Ovary (tissue), 9 donors: ENCODE measurements around the gene RCN1. TPM values are rescaled to one million over a fixed set of nuclear protein-coding genes. Genes with fewer than 3 reads are reported as not detected.
"Not testable (repeated sequence)": the region's sequence is repeated elsewhere in the genome, so short reads cannot be mapped to it uniquely, and the experiment has no call there.

ENCODE experiments used
- DNase-seq, 5 donors: peaks; one replicate each; pipeline ENCODE4 v3.0.0-alpha.2; 2019 to 2020
- H3K27ac ChIP-seq, 2 donors: fragments of 200-600 bp; one replicate each; pipeline versions ENCODE4 v1.5.1 to v1.8.0; 2019 to 2022
- H3K27me3 ChIP-seq: fragments of 200-600 bp; one replicate; pipeline ENCODE4 v1.8.0; 2022
- H3K36me3 ChIP-seq: fragments of 200-600 bp; sonication (generic); one replicate; pipeline ENCODE4 v1.5.1; 2019
- H3K4me1 ChIP-seq: one replicate; pipeline ENCODE4 v1.8.1; 2013; ENCODE audit warnings: mild to moderate bottlenecking, moderate library complexity; ENCODE audit not compliant: insufficient read depth
- H3K4me3 ChIP-seq: fragments of 200-600 bp; sonication (generic); one replicate; pipeline ENCODE4 v1.5.1; 2017
- H3K9me3 ChIP-seq, 2 donors: fragments of 200-600 bp in 1 of 2; sonication (generic) in 1 of 2; one replicate each; pipeline versions ENCODE4 v1.5.1 to v1.8.1; 2013 to 2019; ENCODE audit warnings: mild to moderate bottlenecking in 1 of 2, moderate library complexity in 1 of 2
- EP300 ChIP-seq: sonication (generic); formaldehyde crosslinking; IDR thresholded peaks from one replicate; pipeline ENCODE4 v1.6.1; 2017; ENCODE audit warnings: antibody characterized with exemption
- POLR2A ChIP-seq: fragments of 450-650 bp; IDR thresholded peaks from one replicate; pipeline ENCODE4 v1.6.1; 2017; ENCODE audit warnings: antibody characterized with exemption, mild to moderate bottlenecking, moderate library complexity
- WGBS, 3 donors: extraction: QIAGEN DNeasy Blood & Tissue Kit in 1 of 3; methylation state at CpG; one replicate each; pipeline versions ENCODE4 v1.1.5 to v1.1.7; 2013 to 2017; 5-methylcytosine and 5-hydroxymethylcytosine counted together
- intact Hi-C, 4 donors: fragments of 100-400 bp; cut with DNase I; formaldehyde crosslinking; loops; one replicate each; pipeline versions ENCODE4 v1.11.0 to v1.15.1; 2022 to 2023
- polyA plus RNA-seq, 2 donors: library from polyadenylated mRNA; stranded (reverse); fragments of 200-250 nt in 1 of 2; fragments of 350-450 nt in 1 of 2; fragmentation: Illumina TruSeq in 1 of 2; extraction: RNeasy Lipid Tissue Mini Kit (QIAGEN cat#74804) in 1 of 2; gene quantifications; one replicate each; pipeline ENCODE4 v1.2.3, GENCODE V29; 2013 to 2014
- total RNA-seq, 7 donors: library from RNA; depleted of rRNA in 2 of 7; stranded (reverse); fragments of >200 nt in 2 of 7; fragmentation: NEBNext Ultra II Directional in 3 of 7; extraction: Animal tissue kit (Norgen Biotek cat#: 25700) in 3 of 7; gene quantifications; one replicate each; pipeline versions ENCODE4 v1.1.0 to v1.2.4, GENCODE V29; 2016 to 2023
- TF ChIP-seq, protein P1 (sequence below), 3 donors: fragments of 450-650 bp in 2 of 3; fragments of 200-600 bp in 1 of 3; IDR thresholded peaks; one replicate each; pipeline versions ENCODE4 v1.5.1 to v1.8.0; 2016 to 2022; ENCODE audit warnings: antibody characterized with exemption in 3 of 3, mild to moderate bottlenecking in 1 of 3
- donor health status: DM: no; HTN: no; CAD: no; lungs with moderate emphysema.
- donor health status: DM: no; HTN: no; CAD: no.
- donor health status: Bipolar disorder and iron deficiency.
- donor health status: DM: yes; HTN: yes; CAD: no.
- donor health status: DM: no; HTN: no; CAD: no.
- donor health status: DM: yes; HTN: yes; CAD: no.

Gene RCN1
- total and polyA plus RNA-seq, 9 donors = 49.7 to 221 (median 89.6) TPM

DNA sequence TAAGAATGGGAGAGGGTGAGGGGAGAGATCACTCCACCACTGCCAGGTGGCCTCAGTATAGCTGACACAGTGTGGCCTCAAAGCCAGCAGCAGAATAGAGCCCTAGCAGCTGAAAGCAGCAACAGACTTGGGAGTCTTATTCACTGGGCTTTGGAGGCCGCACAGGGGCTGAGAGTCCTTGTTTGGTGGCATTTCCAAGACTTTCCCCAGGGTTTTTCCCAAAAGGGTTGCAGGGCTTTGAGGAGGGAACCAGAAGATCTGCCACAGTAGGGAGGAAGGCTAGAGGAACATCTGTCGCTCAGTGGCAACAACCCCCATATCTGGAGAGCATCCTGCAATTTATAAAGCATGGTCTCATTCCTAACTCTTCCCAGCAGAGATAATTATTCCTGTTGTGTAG, 35.0 kb upstream of the RCN1 start:
- WGBS, 3 donors = 91 to 98% (median 95%) methylated on average over 2 of the region's 2 CpGs
- Histone ChIP-seq H3K9me3 (no peaks in the 10 kb centered on the region), H3K4me1 (no peaks in the 10 kb centered on the region), H3K36me3 (no peaks in the 10 kb centered on the region), H3K4me3 (no peak overlapping the region), H3K27ac (no peak overlapping the region), H3K27me3 (no peaks in the 10 kb centered on the region)
- no peak for DNase-seq
- no peak for TF ChIP-seq POLR2A
- TF ChIP-seq EP300 = no peak
- TF ChIP-seq, protein P1, sequence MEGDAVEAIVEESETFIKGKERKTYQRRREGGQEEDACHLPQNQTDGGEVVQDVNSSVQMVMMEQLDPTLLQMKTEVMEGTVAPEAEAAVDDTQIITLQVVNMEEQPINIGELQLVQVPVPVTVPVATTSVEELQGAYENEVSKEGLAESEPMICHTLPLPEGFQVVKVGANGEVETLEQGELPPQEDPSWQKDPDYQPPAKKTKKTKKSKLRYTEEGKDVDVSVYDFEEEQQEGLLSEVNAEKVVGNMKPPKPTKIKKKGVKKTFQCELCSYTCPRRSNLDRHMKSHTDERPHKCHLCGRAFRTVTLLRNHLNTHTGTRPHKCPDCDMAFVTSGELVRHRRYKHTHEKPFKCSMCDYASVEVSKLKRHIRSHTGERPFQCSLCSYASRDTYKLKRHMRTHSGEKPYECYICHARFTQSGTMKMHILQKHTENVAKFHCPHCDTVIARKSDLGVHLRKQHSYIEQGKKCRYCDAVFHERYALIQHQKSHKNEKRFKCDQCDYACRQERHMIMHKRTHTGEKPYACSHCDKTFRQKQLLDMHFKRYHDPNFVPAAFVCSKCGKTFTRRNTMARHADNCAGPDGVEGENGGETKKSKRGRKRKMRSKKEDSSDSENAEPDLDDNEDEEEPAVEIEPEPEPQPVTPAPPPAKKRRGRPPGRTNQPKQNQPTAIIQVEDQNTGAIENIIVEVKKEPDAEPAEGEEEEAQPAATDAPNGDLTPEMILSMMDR (IDR thresholded peaks at IDR 0.05) = no peak
- intact Hi-C loops = loop anchor here in 2 of 4 donors (10.0 kb wide), 1 partner anchor 239 kb away; no protein-coding TSS in a partner anchor

DNA sequence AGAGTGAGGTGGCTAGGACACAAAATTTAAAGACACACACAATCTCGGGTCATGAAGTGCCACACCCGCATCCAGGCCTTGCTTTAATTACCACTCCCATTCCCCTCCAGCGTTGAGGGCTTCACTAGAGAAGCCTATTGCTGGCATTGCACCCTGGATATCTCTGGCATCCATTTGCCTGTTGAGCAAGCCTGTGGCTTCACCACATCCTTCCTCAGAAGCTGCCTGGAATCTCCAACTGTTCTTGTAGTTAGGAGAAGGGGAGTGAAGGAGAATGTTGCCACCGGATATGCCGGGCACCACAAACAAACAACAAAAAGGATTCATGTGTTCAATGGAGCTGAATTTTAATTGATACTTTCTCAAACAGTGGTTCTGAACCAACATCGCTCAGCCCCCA, 34.4 kb upstream of the RCN1 start:
- Histone ChIP-seq H3K4me3 (no peak overlapping the region), H3K27ac (no peak overlapping the region), H3K4me1 (no peaks in the 10 kb centered on the region), H3K36me3 (no peaks in the 10 kb centered on the region), H3K9me3 (no peaks in the 10 kb centered on the region), H3K27me3 (no peaks in the 10 kb centered on the region)
- intact Hi-C loops = loop anchor here in 2 of 4 donors (10.0 kb wide), 1 partner anchor 238 kb away; no protein-coding TSS in a partner anchor
- WGBS, 3 donors = 85 to 89% (median 86%) methylated on average over 6 of the region's 6 CpGs
- DNase-seq = no peak
- TF ChIP-seq, protein P1 (IDR thresholded peaks at IDR 0.05) = no peak
- TF ChIP-seq POLR2A = no peak
- TF ChIP-seq EP300 = no peak

DNA sequence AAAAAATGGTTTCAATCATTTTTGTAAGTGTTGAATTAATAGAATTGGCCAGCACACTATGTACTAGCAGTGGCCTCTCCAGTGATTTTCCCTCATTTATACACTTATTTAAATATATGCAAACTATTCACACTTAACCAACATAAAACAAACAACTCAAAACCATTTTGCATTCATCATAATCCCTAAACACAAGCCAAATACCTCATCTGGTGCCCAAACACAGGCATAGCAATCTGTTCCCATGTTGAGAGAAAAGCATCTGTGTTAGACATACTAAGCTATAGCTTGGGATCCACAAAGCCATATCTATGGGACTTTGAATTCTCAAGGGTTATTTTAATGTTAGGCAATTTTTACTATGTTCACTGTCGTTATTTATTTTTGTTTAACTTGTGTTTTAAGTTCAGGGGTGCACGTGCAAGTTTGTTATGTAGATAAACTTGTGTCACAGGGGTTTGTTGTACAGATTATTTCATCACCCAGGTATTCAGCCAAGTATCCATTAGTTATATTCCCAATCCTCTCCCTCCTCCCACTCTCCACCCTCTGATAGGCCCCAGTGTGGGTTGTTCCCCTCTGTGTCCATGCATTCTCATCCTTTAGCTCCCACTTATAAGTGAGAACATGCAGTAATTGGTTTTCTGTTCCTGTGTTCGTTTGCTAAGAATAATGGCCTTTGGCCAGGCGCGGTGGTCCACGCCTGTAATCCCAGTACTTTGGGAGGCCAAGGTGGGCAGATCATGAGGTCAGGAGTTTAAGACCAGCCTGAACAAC, 31.0 kb upstream of the RCN1 start:
- Histone ChIP-seq H3K27ac (no peak overlapping the region), H3K27me3 (no peaks in the 10 kb centered on the region), H3K4me1 (no peaks in the 10 kb centered on the region), H3K9me3 (no peaks in the 10 kb centered on the region), H3K4me3 (no peak overlapping the region), H3K36me3 (no peaks in the 10 kb centered on the region)
- TF ChIP-seq EP300 = no peak
- TF ChIP-seq, protein P1 (IDR thresholded peaks at IDR 0.05) = no peak
- TF ChIP-seq POLR2A = no peak
- intact Hi-C loops = loop anchor here in 2 of 4 donors (2.0 to 10.0 kb wide), 2 partner anchors 235 to 249 kb away; no protein-coding TSS in a partner anchor
- WGBS, 3 donors = 60 to 64% (median 63%) methylated on average over 6 of the region's 6 CpGs
- no peak for DNase-seq

DNA sequence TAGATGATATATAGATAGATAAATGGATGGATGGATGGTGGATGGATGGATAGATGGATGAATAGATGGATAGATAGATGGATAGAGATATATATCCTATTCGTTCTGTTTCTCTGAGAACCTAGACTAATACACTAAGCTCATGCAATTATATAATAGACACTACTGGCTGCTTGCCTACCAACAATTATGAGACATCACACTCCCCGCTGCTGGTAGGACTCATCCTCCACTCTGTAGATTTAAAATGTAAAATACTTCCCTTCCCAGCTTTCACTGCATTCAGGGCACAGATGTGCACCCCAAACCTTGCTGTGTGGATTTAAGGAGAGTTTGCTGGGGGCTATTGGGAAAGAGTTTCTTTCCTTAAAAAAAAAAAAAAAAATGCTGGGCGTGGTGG, 28.3 kb upstream of the RCN1 start:
- no peaks in the 10 kb centered on the region for H3K4me1 ChIP-seq
- intact Hi-C loops = no loop called here
- WGBS, 3 donors = 80 to 83% (median 83%) methylated on average over 3 of the region's 3 CpGs
- no peaks in the 10 kb centered on the region for H3K27me3 ChIP-seq
- no peak for DNase-seq
- H3K9me3 ChIP-seq = no peaks in the 10 kb centered on the region
- TF ChIP-seq EP300 (no peak), POLR2A (no peak)
- TF ChIP-seq, protein P1 (IDR thresholded peaks at IDR 0.05) = no peak
- no peak overlapping the region for H3K27ac ChIP-seq
- no peak overlapping the region for H3K4me3 ChIP-seq
- H3K36me3 ChIP-seq = no peaks in the 10 kb centered on the region

DNA sequence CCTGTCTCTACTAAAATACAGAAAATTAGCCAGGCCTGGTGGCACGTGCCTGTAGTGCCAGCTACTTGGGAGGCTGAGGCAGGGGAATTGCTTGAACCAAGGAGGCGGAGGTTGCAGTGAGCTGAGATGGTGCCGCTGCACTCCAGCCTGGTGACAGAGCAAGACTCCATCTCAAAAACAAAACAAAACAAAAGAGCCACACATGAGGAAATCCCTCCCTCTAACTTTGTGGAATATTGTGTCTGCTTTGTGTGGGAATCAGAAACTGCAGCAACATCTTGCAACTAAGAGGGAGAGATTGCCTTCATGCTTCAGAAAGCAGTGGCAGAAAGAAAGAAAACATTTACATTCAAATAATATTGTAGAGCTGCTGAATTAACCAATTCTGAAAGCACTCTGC, 27.8 kb upstream of the RCN1 start:
- WGBS, 3 donors = 77 to 84% (median 79%) methylated on average over 3 of the region's 3 CpGs
- H3K4me1 ChIP-seq, intact Hi-C loops, H3K27me3 ChIP-seq, H3K9me3 ChIP-seq, H3K27ac ChIP-seq, H3K36me3 ChIP-seq, H3K4me3 ChIP-seq, DNase-seq: not testable (repeated sequence)
